Measurements from ENCODE around the gene CCDC200.
"Not testable (repeated sequence)": the region's sequence is repeated elsewhere in the genome, so short reads cannot be mapped to it uniquely, and the experiment has no call there.

DNA sequence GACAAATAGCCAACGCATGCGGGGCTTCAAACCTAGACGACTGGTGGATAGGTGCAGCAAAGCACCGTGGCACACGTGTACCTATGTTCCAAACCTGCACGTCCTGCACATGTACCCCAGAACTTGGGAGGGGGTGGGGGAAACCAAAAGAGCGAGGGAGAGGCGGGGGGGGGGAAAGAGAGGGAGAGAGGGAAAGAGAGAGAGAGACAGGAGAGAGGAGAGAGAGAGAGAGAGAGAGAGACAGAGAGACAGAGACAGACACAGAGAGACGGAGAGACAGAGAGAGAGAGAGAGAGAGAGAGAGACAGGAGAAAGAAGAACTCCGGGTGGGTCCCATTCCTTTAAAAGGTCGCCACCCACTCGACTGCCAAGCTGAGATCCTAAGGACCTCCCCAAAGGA is 44.1 kb upstream of the CCDC200 start:
- TF ChIP-seq, protein P1, sequence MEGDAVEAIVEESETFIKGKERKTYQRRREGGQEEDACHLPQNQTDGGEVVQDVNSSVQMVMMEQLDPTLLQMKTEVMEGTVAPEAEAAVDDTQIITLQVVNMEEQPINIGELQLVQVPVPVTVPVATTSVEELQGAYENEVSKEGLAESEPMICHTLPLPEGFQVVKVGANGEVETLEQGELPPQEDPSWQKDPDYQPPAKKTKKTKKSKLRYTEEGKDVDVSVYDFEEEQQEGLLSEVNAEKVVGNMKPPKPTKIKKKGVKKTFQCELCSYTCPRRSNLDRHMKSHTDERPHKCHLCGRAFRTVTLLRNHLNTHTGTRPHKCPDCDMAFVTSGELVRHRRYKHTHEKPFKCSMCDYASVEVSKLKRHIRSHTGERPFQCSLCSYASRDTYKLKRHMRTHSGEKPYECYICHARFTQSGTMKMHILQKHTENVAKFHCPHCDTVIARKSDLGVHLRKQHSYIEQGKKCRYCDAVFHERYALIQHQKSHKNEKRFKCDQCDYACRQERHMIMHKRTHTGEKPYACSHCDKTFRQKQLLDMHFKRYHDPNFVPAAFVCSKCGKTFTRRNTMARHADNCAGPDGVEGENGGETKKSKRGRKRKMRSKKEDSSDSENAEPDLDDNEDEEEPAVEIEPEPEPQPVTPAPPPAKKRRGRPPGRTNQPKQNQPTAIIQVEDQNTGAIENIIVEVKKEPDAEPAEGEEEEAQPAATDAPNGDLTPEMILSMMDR (IDR thresholded peaks at IDR 0.05; ENCODE audit: low read depth, low read length, poor library complexity, severe bottlenecking): not testable (repeated sequence)
- not testable (repeated sequence) for TF ChIP-seq EZH2phosphoT487 (IDR thresholded peaks at IDR 0.05; ENCODE audit: borderline replicate concordance, low read length)

Data from DOHH2 (cell line).